Activated CD4-positive, alpha-beta T cell treated with anti-CD3 and anti-CD28 coated beads, Interleukin-2, Interleukin-4, amounts not matched to agents 100 ng/mL and 50 ng/mL, durations not matched to agents 16 hours and 8 hours (primary cell): ENCODE results near the gene LEO1.

Experiments
- DNase-seq: peaks from one replicate; pipeline ENCODE4 v3.0.0-alpha.2; 2020; ENCODE audit warnings: low spot score

The LEO1 gene

GRCh38 chr15:51931016-51931415 lies 40.6 kb downstream of the LEO1 start:
- DNase-seq = no peak

DNA sequence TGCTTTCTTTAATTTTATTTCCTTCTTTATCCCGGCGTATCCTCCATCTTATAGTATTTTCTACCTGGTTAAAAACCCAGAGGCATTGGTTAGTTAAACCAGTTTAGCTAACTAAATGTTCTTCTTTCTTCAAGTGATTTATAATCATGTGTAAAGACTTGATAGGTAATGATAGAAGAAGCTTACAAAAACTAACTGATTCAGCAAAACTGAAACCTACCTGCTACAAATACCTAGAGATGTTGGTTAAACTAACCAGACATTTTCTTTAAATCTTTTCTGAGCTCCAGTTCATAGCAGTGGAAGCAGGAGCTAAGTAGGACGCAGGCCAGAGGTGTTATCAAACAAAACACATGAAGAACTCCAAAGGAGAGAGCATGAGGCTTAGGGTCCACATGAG lies 44.8 kb downstream of the LEO1 start:
- DNase-seq = no peak

GRCh38 chr15:51924156-51925068 lies 47.2 kb downstream of the LEO1 start:
- no peak for DNase-seq

GRCh38 chr15:51917493-51917892 lies 54.1 kb downstream of the LEO1 start:
- peak; percentile 7 for DNase-seq

DNA sequence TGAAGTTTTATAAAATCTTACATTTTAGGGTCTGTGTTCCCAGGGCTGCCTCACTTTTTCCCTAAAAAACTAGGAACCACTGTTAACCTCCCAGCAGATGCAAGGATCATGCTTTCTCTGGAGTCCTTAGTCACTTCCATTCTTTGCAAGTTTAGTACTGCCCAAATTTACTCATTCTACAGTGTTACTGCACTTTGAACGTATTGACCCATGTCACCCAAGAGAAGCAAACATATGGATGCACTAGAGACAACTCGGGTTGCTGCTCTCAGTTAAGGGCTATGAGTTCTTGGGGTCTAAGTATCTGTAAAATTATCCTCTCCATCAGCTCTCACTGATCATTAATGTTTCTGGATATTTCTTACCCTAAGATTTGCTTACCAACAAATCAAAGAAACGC lies 59.0 kb downstream of the LEO1 start:
- DNase-seq = no peak

DNA sequence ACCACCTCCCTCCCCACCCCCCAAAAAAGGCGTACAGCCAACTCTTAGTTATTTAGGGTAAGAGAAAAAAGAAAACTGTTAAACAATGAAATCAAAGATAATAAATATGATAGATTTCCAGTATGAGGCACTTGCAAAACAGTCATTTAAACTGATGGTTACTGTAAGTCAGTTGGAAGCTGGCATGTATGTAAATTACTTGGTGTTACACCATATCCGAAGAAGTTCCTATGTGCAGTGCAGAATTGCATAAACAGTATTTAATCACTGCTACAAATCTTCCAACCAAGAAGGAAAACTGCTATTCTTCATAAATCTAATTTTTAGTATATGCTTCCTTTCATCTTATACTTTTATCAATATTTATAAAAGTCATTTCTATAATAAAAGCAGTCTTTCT lies 62.0 kb downstream of the LEO1 start:
- no peak for DNase-seq

DNA sequence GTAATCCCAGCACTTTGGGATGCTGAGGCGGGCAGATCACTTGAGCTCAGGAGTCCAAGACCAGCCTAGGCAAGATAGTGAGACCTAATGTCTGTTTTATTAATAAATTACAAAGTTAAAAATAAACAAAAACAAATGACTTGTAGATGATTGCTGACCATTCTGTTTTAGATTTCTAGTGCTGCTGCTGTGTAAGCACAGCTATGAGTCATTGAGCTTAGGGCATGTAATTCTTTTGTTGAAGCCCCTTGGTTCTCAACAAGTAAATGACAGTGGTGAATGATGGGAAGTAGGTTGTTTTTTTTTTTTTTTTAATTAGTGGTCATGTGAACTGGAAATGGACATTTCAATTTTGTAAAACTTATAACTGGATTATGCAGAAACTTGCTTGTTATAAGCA lies 63.3 kb downstream of the LEO1 start:
- no peak for DNase-seq

GRCh38 chr15:51907136-51907862 lies 64.3 kb downstream of the LEO1 start:
- DNase-seq = no peak

DNA sequence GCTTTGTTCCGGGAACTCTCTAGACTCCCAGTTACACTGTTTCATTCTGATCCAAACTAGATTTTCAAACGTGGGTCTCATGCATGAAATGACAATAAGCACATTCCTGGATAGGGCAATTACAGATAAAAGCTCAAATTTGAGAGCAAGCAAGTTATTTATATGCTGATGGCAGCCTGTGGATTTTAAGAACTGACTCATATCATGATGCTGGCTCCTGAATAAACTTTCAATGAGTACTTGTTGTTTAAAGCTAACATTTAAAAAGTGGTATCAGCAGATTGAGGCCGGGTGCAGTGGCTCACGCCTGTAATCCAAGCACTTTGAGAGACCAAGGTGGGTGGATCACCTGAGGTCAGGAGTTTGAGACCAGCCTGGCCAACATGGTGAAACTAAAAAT lies 66.6 kb downstream of the LEO1 start:
- DNase-seq = no peak

GRCh38 chr15:51904421-51904820 lies 67.2 kb downstream of the LEO1 start:
- no peak for DNase-seq

DNA sequence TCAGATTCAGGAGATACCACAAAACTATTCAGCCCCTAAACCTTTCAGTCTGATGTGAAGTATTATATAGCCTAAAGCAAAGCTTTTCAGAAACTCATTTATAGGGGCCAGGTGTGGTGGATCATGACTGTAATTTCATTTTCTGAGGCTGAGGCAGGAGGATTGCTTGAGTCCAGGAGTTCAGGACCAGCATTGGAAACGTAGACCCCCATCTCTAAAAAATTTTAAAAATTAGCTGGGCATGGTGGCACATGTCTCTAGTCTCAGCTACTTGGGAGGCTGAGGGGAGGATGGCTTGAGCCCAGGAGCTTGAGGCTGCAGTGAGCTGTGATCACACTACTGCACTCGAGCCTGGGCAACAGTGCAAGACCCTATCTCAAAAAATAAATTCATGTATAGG lies 82.1 kb downstream of the LEO1 start:
- no peak for DNase-seq

GRCh38 chr15:51888593-51889195 lies 82.9 kb downstream of the LEO1 start:
- DNase-seq = peak; percentile 30
